Esophagus muscularis mucosa (tissue), 4 donors: Measurements from ENCODE around the gene TRIM24. TPM values are rescaled to one million over a fixed set of nuclear protein-coding genes. Genes with fewer than 3 reads are reported as not detected.
A peak's percentile ranks its signal among the peaks of the same experiment; 100 is the strongest.
"Not testable (repeated sequence)": the region's sequence is repeated elsewhere in the genome, so short reads cannot be mapped to it uniquely, and the experiment has no call there.

Experiments used
- DNase-seq: peaks from one replicate; pipeline ENCODE4 v3.0.0-alpha.2; 2017; ENCODE audit errors: extremely low spot score
- H3K27ac ChIP-seq, 4 donors: fragments of 200-600 bp; sonication (generic); replicated peaks in 1 of 4; 1 replicate in 3 of 4; 2 replicates in 1 of 4; pipeline ENCODE4 v1.5.1; 2016 to 2019; ENCODE audit warnings: mild to moderate bottlenecking in 1 of 4
- H3K27me3 ChIP-seq, 4 donors: fragments of 200-600 bp; sonication (generic); one replicate each; pipeline versions ENCODE4 v1.5.1 to v1.6.0; 2016 to 2019
- H3K36me3 ChIP-seq, 4 donors: fragments of 200-600 bp; sonication (generic); one replicate each; pipeline ENCODE4 v1.5.1; 2016 to 2019
- H3K4me1 ChIP-seq, 4 donors: fragments of 200-600 bp; sonication (generic); one replicate each; pipeline ENCODE4 v1.5.1; 2016 to 2019
- H3K4me3 ChIP-seq, 4 donors: fragments of 200-600 bp; sonication (generic); 1 replicate in 2 of 4; 2 replicates in 2 of 4; pipeline ENCODE4 v1.5.1; 2016 to 2019; ENCODE audit warnings: mild to moderate bottlenecking in 4 of 4, moderate library complexity in 1 of 4
- H3K9me3 ChIP-seq, 4 donors: fragments of 200-600 bp; sonication (generic); 1 replicate in 3 of 4; 2 replicates in 1 of 4; pipeline ENCODE4 v1.5.1; 2016 to 2019
- CTCF ChIP-seq, 3 experiments: fragments of 200-600 bp in 2 of 3; fragments of 450-650 bp in 1 of 3; sonication (generic) in 2 of 3; IDR thresholded peaks; one replicate each; pipeline ENCODE4 v1.5.1; 2017 to 2019; ENCODE audit warnings: antibody characterized with exemption in 3 of 3, mild to moderate bottlenecking in 2 of 3, moderate library complexity in 1 of 3
- EP300 ChIP-seq: sonication (generic); formaldehyde crosslinking; IDR thresholded peaks from one replicate; pipeline ENCODE4 v1.6.1; 2017; ENCODE audit warnings: antibody characterized with exemption
- POLR2A ChIP-seq: fragments of 450-650 bp; IDR thresholded peaks from one replicate; pipeline ENCODE4 v1.6.1; 2017; ENCODE audit warnings: antibody characterized with exemption, moderate library complexity, mild to moderate bottlenecking, low read depth
- POLR2AphosphoS5 ChIP-seq, 2 donors: sonication (generic); formaldehyde crosslinking; IDR thresholded peaks; one replicate each; pipeline ENCODE4 v1.6.1; 2017; ENCODE audit warnings: antibody characterized with exemption in 2 of 2
- WGBS: methylation state at CpG from one replicate; pipeline ENCODE4 v1.1.5; 2018; 5-methylcytosine and 5-hydroxymethylcytosine counted together
- intact Hi-C: fragments of 100-400 bp; cut with DNase I; formaldehyde crosslinking; loops from one replicate; pipeline ENCODE4 v1.15.1; 2023
- total RNA-seq, 4 donors: library from RNA; depleted of rRNA; stranded (reverse); fragments of >200 nt; gene quantifications; one replicate each; pipeline versions ENCODE4 v1.1.0 to v1.2.1, GENCODE V29; 2016

Gene TRIM24
- total RNA-seq, 4 donors from 2014 or later: 8.7 to 15.6 (median 13.1) TPM

DNA sequence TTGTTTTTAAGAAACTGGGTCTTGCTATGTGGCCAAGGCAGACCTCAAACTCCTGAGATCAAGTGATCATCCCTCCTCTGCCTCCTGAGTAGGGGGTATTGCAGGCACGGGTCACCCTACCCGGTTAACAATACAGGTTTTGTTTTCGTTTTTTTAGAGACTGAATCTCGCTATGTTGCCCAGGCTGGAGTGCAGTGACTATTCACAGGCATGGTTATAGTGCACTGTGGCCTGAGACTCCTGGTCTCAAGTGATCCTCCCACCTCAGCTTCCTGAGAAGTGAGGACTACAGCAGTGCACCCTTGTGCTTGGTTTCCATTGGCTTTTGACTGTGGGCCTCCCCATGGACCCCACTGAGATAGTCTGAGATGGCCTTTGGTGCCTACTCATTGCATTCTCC is 3.8 kb upstream of the TRIM24 start:
- H3K27ac ChIP-seq: no peak overlapping the region
- intact Hi-C loops: no loop called here
- H3K27me3 ChIP-seq: no peaks in the 10 kb centered on the region
- H3K4me1 ChIP-seq: peaks cover under 1 to 6% (median 5%) of the 10 kb centered on the region in 4 donors
- TF ChIP-seq POLR2AphosphoS5 (IDR thresholded peaks at IDR 0.05) (no peak), POLR2A (no peak), EP300 (no peak), CTCF (IDR thresholded peaks at IDR 0.05) (no peak)
- no peak overlapping the region for H3K4me3 ChIP-seq
- DNase-seq: peak; percentile 57
- WGBS: 85% methylated on average over 4 of the region's 4 CpGs
- no peaks in the 10 kb centered on the region for H3K9me3 ChIP-seq
- no peaks in the 10 kb centered on the region for H3K36me3 ChIP-seq

DNA sequence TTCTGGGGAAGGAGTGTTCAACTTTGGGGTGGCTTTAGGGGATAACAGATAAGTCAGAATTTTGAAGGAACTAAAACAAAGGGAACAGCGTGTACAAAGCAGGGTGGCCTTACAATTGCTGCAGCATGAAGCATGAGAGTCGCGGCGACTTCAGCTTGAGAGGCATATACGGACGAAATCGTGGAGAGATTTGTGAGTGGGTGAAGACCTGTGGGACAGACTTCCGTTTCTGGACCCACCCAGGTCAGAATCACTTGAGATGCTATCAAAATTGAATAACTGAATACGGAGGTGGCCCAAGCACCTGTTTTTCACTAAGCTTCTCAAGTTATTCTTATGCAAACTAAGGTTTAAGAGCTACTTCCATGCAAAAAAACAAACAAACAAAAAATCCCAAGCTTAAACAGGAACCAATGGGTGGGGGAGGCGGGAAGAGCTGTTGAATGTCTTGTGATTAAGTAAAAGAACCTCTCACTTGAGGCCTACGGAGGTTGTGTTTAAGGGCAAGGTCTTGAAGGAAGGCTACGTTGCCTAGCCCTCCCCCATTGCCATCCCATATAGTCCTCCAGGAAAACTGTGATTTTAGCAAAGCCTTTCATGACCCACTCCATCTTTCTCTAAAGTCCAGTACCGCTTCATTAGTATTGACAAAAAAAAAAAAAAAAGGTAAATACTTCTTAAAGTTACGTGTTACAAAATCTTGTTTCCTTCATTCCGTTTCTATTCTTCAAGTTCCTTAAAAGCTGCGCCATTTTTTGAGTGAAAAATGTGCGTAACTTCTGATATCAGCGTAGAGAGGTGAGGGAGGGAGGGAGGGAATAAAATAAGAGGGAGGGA is 1.3 kb upstream of the TRIM24 start:
- Histone ChIP-seq H3K9me3 (no peaks in the 10 kb centered on the region), H3K4me3 (peak overlapping the region in 1 of 4 donors; percentile 74), H3K36me3 (no peaks in the 10 kb centered on the region), H3K4me1 (peaks cover 9 to 15% (median 15%) of the 10 kb centered on the region in 4 donors), H3K27me3 (no peaks in the 10 kb centered on the region), H3K27ac (no peak overlapping the region)
- 62% methylated on average over 18 of the region's 18 CpGs for WGBS
- DNase-seq: no peak
- intact Hi-C loops: no loop called here
- no peak for TF ChIP-seq EP300
- no peak for TF ChIP-seq CTCF (IDR thresholded peaks at IDR 0.05)
- no peak for TF ChIP-seq POLR2AphosphoS5 (IDR thresholded peaks at IDR 0.05)
- no peak for TF ChIP-seq POLR2A

DNA sequence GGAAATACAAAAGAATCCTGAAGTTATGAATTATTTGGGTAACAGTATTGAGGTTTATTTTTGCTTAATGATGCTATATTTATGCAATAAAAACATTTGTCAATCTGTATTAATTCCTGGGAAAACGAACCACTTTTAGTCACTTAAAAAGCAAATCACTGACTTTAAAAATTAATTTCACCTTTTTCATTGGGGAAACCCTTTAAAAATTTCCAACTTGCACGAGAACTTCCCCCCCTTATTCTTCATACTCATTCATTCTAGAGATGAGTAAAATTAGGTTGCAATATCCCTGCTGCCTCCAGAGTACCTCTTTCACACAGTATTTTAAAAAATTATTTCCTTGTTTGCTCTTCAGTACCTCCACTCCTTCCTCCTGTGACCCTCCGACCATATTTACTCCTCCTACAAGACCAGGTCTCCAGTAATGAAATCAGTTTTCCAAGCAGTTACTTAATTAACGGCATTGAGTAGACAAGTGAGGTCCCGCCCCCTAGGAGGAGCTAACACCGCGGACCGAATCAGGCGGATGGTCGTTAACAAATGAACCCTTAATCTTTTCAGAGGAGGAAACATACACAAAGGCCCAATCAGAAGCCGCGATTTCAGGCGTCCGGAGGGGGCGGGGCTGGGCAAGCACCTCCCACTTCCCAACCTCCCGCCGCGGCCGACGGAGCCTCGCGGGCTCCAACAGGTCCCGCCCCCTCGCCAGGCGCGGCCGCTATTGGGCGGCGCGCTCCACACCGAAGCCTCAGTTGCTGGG is 465 bp upstream of the TRIM24 start:
- Histone ChIP-seq H3K9me3 (no peaks in the 10 kb centered on the region), H3K4me3 (peak overlapping the region; percentile 74 to 89 (median 83)), H3K27me3 (no peaks in the 10 kb centered on the region), H3K27ac (peak overlapping the region; percentile 10 to 98 (median 92)), H3K4me1 (peaks cover 9 to 15% (median 15%) of the 10 kb centered on the region in 4 donors), H3K36me3 (no peaks in the 10 kb centered on the region)
- DNase-seq: peak; percentile 100
- peak; percentile 24 to 42 (median 35) for TF ChIP-seq CTCF (IDR thresholded peaks at IDR 0.05)
- TF ChIP-seq EP300: no peak
- intact Hi-C loops: no loop called here
- WGBS: 1% methylated on average over 22 of the region's 31 CpGs

DNA sequence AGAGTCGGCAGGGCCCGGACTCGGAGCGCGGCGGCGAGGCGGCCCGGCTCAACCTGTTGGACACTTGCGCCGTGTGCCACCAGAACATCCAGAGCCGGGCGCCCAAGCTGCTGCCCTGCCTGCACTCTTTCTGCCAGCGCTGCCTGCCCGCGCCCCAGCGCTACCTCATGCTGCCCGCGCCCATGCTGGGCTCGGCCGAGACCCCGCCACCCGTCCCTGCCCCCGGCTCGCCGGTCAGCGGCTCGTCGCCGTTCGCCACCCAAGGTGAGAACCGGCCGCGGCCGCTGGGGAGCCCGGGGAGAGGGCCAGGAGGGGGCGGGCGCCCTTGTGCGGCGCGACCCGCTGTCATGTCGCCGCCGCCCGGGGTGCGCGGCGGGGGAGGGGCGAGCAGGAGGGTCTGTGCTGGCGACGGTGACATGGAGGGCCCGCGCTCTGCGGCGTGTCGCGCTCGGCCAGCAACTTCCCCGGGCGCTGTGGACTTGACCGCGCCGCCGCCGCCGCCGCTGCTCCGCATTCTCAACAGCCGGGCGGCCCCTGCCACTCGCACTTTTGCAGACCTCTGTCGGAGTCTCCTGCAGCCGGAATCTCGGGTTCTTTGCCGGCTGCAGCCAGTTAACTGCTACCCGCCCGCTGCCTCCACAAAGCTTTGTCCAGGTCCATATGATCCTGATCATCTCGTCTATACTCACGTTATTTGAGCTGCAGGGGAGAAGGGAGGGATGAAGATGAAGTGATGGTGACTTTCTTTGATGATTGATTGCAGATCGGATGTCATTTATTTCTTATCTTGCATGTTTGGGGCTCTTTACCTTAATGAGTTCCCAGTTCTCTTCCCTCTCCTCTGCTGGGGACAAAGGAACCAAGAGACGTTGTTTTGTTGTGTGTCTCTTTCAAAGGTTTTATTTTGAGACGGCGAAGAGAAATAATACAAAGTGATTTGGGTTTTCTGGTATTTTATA is 869 bp downstream of the TRIM24 start:
- intact Hi-C loops: no loop called here
- TF ChIP-seq CTCF (IDR thresholded peaks at IDR 0.05): peak in 1 of 3 experiments; percentile 22
- TF ChIP-seq EP300: no peak
- no peak for TF ChIP-seq POLR2A
- no peak for TF ChIP-seq POLR2AphosphoS5 (IDR thresholded peaks at IDR 0.05)
- Histone ChIP-seq H3K36me3 (no peaks in the 10 kb centered on the region), H3K27ac (peak overlapping the region; percentile 92 to 98 (median 94)), H3K9me3 (no peaks in the 10 kb centered on the region), H3K27me3 (no peaks in the 10 kb centered on the region), H3K4me3 (peak overlapping the region; percentile 74 to 89 (median 83)), H3K4me1 (peaks cover 9 to 15% (median 15%) of the 10 kb centered on the region in 4 donors)
- no peak for DNase-seq
- whole genome bisulfite sequencing: 1% methylated on average over 15 of the region's 84 CpGs

- H3K36me3 ChIP-seq, H3K27ac ChIP-seq, H3K27me3 ChIP-seq, intact Hi-C loops, H3K9me3 ChIP-seq, H3K4me3 ChIP-seq, DNase-seq: not testable (repeated sequence)
- H3K4me1 ChIP-seq: peaks cover 9 to 16% (median 15%) of the 10 kb centered on the region in 4 donors
- 98% methylated on average over 6 of the region's 6 CpGs for WGBS
These were observed 3.2 kb downstream of the TRIM24 start for GRCh38 chr7:138463291-138463618.
